GM18526 (cell line): ENCODE data around the gene SLC25A45.

Experiments used
- POLR2A ChIP-seq: IDR thresholded peaks from 3 replicates; pipeline ENCODE4 v1.6.1; 2011; ENCODE audit not compliant: insufficient read length; ENCODE audit errors: extremely low read depth

The SLC25A45 gene

GRCh38 chr11:65424205-65425104 is 42.0 kb upstream of the SLC25A45 start:
- TF ChIP-seq POLR2A: no peak

GRCh38 chr11:65423516-65424204 is 41.2 kb upstream of the SLC25A45 start:
- no peak for TF ChIP-seq POLR2A

- no peak for TF ChIP-seq POLR2A
Observed at GRCh38 chr11:65422633-65423515, 40.4 kb upstream of the SLC25A45 start, which contains the start of gene NEAT1. Gene NEAT1 (plus strand): TSS chr11:65422798.

- TF ChIP-seq POLR2A: no peak
Observed at GRCh38 chr11:65421794-65422632, 39.6 kb upstream of the SLC25A45 start.

- no peak for TF ChIP-seq POLR2A
Observed at GRCh38 chr11:65420979-65421793, 38.7 kb upstream of the SLC25A45 start.

- TF ChIP-seq POLR2A: no peak
Observed at GRCh38 chr11:65420506-65420905, 38.1 kb upstream of the SLC25A45 start.

GRCh38 chr11:65419772-65420481 is 37.5 kb upstream of the SLC25A45 start:
- TF ChIP-seq POLR2A: no peak

GRCh38 chr11:65419460-65419771 is 37.0 kb upstream of the SLC25A45 start:
- TF ChIP-seq POLR2A: no peak

GRCh38 chr11:65418681-65419459 is 36.4 kb upstream of the SLC25A45 start:
- TF ChIP-seq POLR2A: no peak

- TF ChIP-seq POLR2A: no peak
Observed at GRCh38 chr11:65418431-65418680, 35.9 kb upstream of the SLC25A45 start.

- TF ChIP-seq POLR2A: no peak
Observed at GRCh38 chr11:65417702-65418430, 35.4 kb upstream of the SLC25A45 start.
